Subcutaneous abdominal adipose tissue (tissue), 5 donors: ENCODE data around the gene RBM6.
"Not testable (repeated sequence)": the region's sequence is repeated elsewhere in the genome, so short reads cannot be mapped to it uniquely, and the experiment has no call there.

ENCODE experiments used
- H3K27ac ChIP-seq: one replicate; pipeline ENCODE4 v1.7.0; 2013; ENCODE audit warnings: low read depth, mild to moderate bottlenecking, inconsistent platforms, low read length, moderate library complexity
- H3K27me3 ChIP-seq, 5 donors: one replicate each; pipeline ENCODE4 v1.7.0; 2013; ENCODE audit warnings: low read length in 5 of 5, inconsistent platforms in 1 of 5; ENCODE audit not compliant: control insufficient read depth in 5 of 5, insufficient read depth in 4 of 5
- H3K36me3 ChIP-seq, 5 donors: one replicate each; pipeline ENCODE4 v1.7.0; 2013; ENCODE audit warnings: low read length in 5 of 5; ENCODE audit not compliant: control insufficient read depth in 5 of 5, insufficient read depth in 5 of 5
- H3K4me1 ChIP-seq, 5 donors: one replicate each; pipeline ENCODE4 v1.7.0; 2013; ENCODE audit warnings: low read length in 5 of 5, mild to moderate bottlenecking in 3 of 5, moderate library complexity in 1 of 5; ENCODE audit not compliant: control insufficient read depth in 5 of 5, insufficient read depth in 5 of 5
- H3K4me3 ChIP-seq, 5 donors: one replicate each; pipeline ENCODE4 v1.7.0; 2013; ENCODE audit warnings: low read length in 5 of 5, low read depth in 1 of 5
- H3K9ac ChIP-seq, 5 donors: one replicate each; pipeline ENCODE4 v1.7.0; 2013; ENCODE audit warnings: low read length in 5 of 5, mild to moderate bottlenecking in 4 of 5, moderate library complexity in 3 of 5
- H3K9me3 ChIP-seq, 5 donors: one replicate each; pipeline ENCODE4 v1.7.0; 2013; ENCODE audit warnings: low read length in 5 of 5; ENCODE audit not compliant: control insufficient read depth in 5 of 5
- donor health status: healthy.
- donor health status: healthy.
- donor health status: healthy.
- donor health status: healthy.
- donor health status: healthy.

Gene RBM6

DNA sequence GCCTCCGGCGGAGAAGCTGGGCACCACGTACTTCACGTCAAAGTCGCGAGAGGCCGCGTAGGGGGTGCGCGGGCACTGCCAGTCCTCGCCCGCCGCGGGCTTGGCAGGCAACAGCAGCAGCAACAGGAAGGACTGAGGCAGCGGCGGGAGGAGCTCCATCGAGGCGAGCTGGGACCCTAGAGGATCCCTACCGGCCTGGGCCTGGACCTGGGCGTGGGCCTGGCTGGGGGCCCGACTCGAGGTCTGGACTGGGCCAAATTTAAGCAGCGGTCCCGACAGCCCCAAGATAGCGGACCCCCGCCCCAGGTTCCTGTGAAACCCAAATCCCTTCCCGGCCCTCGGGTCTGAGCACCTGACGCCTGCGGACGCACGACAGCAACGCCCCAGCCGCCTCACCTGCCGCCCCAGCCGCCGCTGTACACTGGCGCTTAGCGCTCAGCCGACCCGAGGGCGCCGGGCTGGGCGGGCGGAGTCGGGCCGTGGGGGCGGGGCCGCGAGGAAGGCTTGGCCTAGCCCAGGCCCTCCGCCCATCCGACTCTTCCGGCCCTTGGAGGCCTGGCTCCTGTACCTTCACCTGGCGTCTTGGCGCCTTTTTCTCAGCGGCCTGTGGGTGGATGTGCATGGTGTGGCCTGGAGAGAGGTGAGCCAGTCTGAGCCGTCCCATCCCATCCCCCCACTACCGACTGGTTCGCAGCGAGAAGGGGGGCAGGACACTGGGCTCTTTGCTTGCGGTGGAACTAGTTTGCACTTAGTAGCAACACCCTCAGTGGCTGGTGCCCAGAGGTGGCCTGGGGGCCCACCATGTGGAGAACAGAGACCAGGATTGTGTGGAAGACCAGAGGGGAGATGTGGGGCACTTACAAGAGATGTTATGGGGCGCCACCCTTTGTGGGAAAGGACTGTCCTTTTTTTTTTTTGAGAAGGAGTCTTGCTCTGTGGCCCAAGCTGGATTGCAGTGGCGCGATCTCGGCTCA is 36.2 kb upstream of the RBM6 start, which contains the start of gene MST1R:
Gene MST1R (minus strand): TSS at position 423 of the 974 bp plus-strand sequence. CDS start 264 bp downstream, at position 159.
- Histone ChIP-seq H3K9me3 (no peaks in the 10 kb centered on the region), H3K4me1 (peaks cover 2 to 33% (median 27%) of the 10 kb centered on the region in 5 donors), H3K4me3 (peak within 1 kb of the TSS; percentile 63 to 73 (median 69))

DNA sequence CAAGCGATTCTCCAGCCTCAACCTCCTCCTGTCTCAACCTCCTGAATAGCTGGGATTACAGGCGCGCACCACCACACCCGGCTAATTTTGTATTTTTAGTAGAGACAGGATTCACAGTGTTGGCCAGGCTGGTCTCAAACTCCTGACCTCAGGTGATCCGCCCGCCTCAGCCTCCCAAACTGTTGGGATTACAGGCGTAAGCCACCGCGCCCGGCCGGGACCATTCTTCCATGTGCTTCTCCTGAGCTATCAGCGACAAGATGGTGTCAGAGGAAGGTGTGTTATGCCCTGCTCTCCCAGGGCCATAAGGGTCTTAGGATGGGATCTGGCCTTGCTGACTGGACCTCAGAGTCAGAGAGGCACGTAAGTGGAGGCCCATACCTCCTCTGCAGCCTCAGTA is 35.5 kb upstream of the RBM6 start:
- Histone ChIP-seq H3K36me3 (peaks cover 0 to 12% (median 10%) of the 10 kb centered on the region in 5 donors), H3K4me1 (peaks cover 2 to 33% (median 27%) of the 10 kb centered on the region in 5 donors), H3K9ac (peak overlapping the region in 1 of 5 donors; percentile 52)
- not testable (repeated sequence) for H3K27ac ChIP-seq, H3K4me3 ChIP-seq, H3K9me3 ChIP-seq, H3K27me3 ChIP-seq

More for the DNA sequence above, 36.2 kb upstream of the RBM6 start, which contains the start of gene MST1R:
- no peak within 1 kb of the TSS for H3K27ac ChIP-seq
- H3K36me3 ChIP-seq = peaks cover 0 to 5% (median 3%) of the 10 kb centered on the region in 5 donors
- no peaks in the 10 kb centered on the region for H3K27me3 ChIP-seq
- H3K9ac ChIP-seq = peak within 1 kb of the TSS in 4 of 5 donors; percentile 52 to 80 (median 74)

DNA sequence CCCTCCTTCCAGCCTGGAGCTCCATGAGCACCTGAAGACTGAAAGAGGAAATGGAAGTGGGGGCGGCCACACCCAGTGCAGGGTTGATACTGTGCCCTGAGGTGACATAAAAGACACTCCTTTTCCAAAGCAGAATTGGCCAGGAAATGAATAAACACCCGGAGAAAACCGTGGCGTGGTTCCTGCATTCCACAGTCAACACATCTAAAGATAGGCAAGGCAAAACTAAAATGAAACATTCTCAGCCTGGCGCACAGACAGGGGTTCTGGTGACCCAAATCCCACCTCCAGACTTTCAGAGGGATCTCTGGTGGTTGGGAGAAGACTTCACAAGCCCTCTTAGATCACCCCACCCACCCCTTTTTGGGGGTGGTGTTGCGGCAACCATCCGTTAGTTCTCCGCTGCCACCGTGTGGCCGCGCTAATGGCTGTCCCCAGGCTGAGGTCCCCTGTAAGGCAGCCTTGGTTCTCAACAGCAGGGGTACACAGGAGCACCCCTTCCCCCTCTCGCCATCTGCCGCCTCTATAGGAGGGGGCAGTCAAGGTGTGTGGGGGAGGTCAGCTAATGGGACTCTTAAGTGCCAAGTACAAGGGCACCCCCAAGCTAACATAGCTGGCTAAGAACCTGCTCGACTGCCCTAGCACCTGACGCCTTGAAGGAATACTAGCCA is 33.7 kb upstream of the RBM6 start:
- Histone ChIP-seq H3K9me3 (no peaks in the 10 kb centered on the region), H3K9ac (peak overlapping the region in 2 of 5 donors; percentile 17 to 64), H3K4me1 (peaks cover 2 to 29% (median 25%) of the 10 kb centered on the region in 5 donors), H3K27ac (no peak overlapping the region), H3K36me3 (peaks cover 0 to 30% (median 27%) of the 10 kb centered on the region in 5 donors), H3K27me3 (no peaks in the 10 kb centered on the region), H3K4me3 (peak overlapping the region in 4 of 5 donors; percentile 43 to 54 (median 48))

DNA sequence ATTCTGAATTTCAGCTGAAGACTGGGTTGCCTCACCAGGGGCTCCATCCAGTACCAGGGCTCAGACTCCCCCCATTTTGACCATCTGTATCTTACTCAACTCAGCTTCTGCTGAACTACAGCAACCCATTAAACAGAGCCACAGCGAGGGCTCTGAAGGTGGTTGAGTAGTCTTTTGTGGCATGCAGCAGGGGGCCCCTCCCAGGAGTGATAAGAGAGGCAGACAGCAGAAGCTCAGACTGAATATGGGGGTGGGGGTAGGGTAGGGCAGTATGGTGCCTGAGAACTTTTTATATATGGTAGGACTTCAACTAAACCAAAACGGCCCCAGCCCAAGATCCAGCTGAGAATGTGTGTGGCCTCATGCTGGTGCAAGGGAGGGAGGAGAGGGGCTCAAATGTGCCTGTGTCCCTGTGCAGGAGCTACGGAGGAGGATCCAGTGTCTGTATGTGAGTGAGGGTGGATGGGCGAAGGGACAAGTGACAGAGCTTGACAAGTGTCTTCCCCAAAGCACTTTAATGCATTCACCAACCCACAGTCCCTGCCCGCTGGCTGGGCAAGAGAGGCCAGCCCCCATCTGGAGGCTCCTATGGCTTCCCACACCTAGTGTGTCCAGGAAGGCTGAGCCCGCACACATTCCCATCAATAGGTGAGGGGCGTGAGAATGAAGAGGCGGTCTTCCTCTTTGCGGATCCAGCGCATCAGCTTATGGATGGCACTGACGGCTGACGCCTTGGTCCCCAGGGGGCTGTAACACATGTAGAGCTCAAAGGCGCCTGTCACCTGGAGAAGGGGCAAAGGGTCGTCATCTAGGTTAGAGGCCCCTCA is 31.4 kb upstream of the RBM6 start:
- peaks cover 0 to 49% (median 41%) of the 10 kb centered on the region in 5 donors for H3K36me3 ChIP-seq
- no peaks in the 10 kb centered on the region for H3K27me3 ChIP-seq
- H3K9me3 ChIP-seq = no peaks in the 10 kb centered on the region
- H3K9ac ChIP-seq = no peak overlapping the region
- peaks cover 2 to 30% (median 24%) of the 10 kb centered on the region in 5 donors for H3K4me1 ChIP-seq
- no peak overlapping the region for H3K4me3 ChIP-seq
- H3K27ac ChIP-seq = no peak overlapping the region

DNA sequence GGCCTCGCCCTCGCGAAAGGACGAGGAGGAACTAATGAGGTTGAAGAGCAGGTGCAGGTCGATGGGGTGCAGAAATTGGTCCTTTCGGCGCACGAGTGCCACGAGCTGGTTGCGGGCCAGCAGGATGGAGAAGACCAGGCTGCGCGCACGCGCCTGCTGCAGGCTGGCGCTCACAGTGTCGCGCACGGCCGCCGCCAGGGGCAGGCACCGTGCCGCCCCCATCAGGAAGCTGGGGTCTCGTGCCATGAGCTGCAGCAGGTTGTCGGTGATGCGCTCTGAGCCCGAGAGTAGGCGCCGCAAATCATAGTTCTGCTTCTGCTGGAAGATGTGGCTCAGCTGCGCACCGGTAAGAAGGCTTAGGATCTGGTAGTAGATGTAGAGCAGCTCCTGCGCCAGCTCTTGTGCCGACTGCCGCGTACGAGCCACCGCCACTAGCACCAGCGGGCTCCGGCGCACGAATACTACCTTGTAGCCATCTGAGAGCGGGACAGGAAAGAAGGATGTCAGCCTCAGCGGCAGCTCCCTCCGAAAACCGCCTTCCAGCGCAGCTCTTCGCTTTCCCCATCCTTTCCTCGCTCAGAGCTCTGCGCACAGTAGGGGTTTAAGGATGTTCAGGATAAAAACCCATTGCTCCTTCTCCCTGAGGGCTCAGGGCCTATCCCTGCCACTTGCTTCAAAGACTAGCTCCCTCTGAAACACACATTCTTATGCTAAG is 29.4 kb upstream of the RBM6 start:
- peaks cover 0 to 49% (median 41%) of the 10 kb centered on the region in 5 donors for H3K36me3 ChIP-seq
- H3K27ac ChIP-seq = no peak overlapping the region
- H3K9me3 ChIP-seq = no peaks in the 10 kb centered on the region
- H3K4me1 ChIP-seq = peaks cover 2 to 22% (median 18%) of the 10 kb centered on the region in 5 donors
- no peak overlapping the region for H3K4me3 ChIP-seq
- no peaks in the 10 kb centered on the region for H3K27me3 ChIP-seq
- no peak overlapping the region for H3K9ac ChIP-seq

DNA sequence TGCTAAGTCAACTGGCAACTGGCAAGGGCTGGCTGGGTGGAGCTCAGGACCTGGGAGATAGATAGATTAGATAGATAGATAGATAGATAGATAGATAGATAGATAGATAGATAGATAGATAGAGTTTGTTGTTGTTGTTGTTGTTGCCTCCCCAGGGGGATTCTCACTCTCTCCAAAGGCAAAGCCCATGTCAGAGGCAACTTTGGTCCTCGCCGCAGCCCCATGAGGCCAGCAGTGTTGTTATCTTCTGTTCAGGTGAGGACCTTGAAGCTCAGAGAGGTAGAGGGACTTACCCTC is 28.9 kb upstream of the RBM6 start:
- Histone ChIP-seq H3K4me1 (peaks cover 2 to 17% (median 14%) of the 10 kb centered on the region in 5 donors), H3K36me3 (peaks cover 0 to 49% (median 41%) of the 10 kb centered on the region in 5 donors), H3K4me3 (no peak overlapping the region), H3K27ac (no peak overlapping the region), H3K9ac (no peak overlapping the region), H3K27me3 (no peaks in the 10 kb centered on the region), H3K9me3 (no peaks in the 10 kb centered on the region)

DNA sequence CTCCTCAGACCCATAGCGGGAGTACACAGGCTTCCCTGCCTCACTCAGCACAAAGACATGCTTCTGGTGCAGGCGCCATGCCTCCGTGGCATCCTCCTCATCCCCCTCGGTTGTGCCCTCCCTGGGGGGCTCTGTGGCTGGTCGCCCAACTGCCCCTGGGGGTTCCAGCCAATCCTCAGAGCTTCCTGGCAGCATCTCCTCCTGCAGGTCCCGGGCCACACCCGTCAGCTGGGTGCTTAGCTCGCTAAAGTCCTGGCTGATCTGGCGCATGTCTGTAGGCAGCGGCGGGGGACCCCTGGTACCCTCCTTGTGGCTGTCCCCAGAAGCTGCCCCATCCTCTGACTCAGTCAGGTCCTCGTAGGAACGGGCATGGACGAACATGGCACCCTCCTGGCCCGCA is 28.3 kb upstream of the RBM6 start:
- Histone ChIP-seq H3K36me3 (peaks cover 0 to 49% (median 41%) of the 10 kb centered on the region in 5 donors), H3K27ac (no peak overlapping the region), H3K9me3 (no peaks in the 10 kb centered on the region), H3K27me3 (no peaks in the 10 kb centered on the region), H3K4me3 (no peak overlapping the region), H3K9ac (no peak overlapping the region), H3K4me1 (peaks cover under 1 to 12% (median 9%) of the 10 kb centered on the region in 5 donors)

DNA sequence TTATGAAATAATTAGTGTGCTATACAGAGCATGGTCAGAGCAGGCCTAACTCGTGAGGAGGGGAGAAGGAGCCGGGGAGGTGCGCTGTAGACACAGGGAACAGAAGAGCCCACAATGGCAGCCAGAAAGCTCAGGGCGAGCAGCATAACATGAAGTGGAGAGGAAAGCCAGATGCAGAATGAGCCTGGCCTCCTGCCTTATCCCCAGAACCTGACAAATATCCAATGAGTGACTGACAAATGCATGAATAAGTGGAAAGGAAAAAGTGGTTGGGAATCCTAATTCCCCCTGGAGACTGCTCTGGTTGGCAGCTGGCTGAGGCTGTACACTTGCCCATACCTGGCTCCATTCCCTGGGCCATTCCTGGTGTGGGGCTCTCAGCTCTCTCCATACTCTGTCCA is 27.1 kb upstream of the RBM6 start:
- no peaks in the 10 kb centered on the region for H3K9me3 ChIP-seq
- H3K36me3 ChIP-seq = peaks cover 0 to 49% (median 41%) of the 10 kb centered on the region in 5 donors
- H3K27ac ChIP-seq = no peak overlapping the region
- no peaks in the 10 kb centered on the region for H3K27me3 ChIP-seq
- no peak overlapping the region for H3K9ac ChIP-seq
- H3K4me1 ChIP-seq = peaks cover 0 to 12% (median 8%) of the 10 kb centered on the region in 5 donors
- no peak overlapping the region for H3K4me3 ChIP-seq

DNA sequence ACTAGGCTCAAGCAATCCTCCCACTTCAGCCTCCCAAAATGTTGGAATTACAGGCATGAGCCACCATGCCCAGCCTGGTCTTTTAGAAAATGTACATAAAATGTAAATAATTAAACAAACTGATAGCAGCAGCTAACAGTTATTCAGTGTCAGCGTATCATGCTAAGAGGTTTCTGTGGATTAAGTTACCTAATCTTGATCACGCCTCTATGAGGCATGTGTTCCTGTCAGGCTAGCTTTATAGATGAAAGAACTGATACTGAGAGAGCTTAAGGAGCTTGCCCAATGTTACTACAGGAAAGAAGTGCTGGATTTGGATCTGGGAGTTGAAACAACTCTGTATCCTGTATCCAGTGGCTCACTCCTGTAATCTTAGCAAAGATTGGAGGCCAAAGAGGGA is 25.0 kb upstream of the RBM6 start:
- Histone ChIP-seq H3K4me3 (no peak overlapping the region), H3K27me3 (no peaks in the 10 kb centered on the region), H3K4me1 (peaks cover 0 to 12% (median 8%) of the 10 kb centered on the region in 5 donors), H3K27ac (no peak overlapping the region), H3K36me3 (peaks cover 0 to 33% (median 29%) of the 10 kb centered on the region in 5 donors), H3K9me3 (no peaks in the 10 kb centered on the region), H3K9ac (no peak overlapping the region)
